Upper lobe of left lung (tissue), 4 donors: ENCODE results near the gene YAE1.

Source experiments
- CTCF ChIP-seq, 6 experiments: fragments of 450-650 bp in 4 of 6; fragments of 200-600 bp in 2 of 6; sonication (generic) in 2 of 6; IDR thresholded peaks; one replicate each; pipeline ENCODE4 v1.5.1; 2016 to 2019; ENCODE audit warnings: antibody characterized with exemption in 6 of 6
- POLR2AphosphoS5 ChIP-seq, 2 donors: sonication (generic); formaldehyde crosslinking; IDR thresholded peaks; one replicate each; pipeline ENCODE4 v1.5.1; 2017; ENCODE audit warnings: antibody characterized with exemption in 2 of 2

- no peak for TF ChIP-seq CTCF (IDR thresholded peaks at IDR 0.05)
- TF ChIP-seq POLR2AphosphoS5 (IDR thresholded peaks at IDR 0.05) = no peak
Observed at GRCh38 chr7:39525926-39526325, 40.3 kb upstream of the YAE1 start.
